Measurements from ENCODE around the gene IL11RA.
A peak's percentile ranks its signal among the peaks of the same experiment; 100 is the strongest.

Gene IL11RA

DNA sequence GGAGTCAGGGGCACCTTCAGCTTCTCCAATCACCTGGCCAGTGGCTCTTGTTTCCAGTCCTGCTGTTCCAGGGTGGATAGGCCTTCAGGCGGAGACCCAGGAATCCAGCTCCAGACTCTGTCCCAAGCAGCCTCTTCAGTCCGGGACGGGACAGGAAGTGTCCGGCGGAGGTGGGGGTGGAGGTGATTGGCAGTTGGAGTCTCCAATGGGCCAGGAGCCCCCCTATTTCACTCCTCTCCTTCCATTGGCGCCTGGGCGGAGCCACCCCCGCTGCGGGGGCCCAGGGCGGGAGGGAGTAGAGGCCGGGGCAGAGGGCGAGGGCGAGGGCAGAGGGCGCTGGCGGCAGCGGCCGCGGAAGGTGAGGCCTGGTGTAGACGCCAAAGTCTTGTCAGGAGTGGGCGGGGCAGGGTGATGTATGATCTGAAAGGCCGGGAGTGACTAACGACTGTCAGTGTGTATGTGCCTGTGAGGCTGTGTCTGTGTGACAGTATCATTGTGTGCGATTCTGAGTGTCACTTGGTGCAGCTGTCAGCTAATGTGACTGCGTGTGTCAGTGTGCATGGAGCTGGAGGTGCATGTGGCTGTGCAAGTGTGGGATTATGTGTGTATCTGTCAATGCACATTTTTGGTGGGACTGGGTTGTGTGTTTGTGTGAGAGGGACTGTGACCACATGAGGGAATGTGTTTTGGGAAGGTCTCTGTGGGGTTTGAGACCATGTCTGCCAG lies at the start of gene IL11RA:
IL11RA (plus strand) TSS at position 310 of the 726 bp plus-strand sequence. CDS start 3,033 bp downstream, outside the sequence.
- H3K4me2 ChIP-seq (ENCODE audit: low read length): no peak within 1 kb of the TSS
- peaks cover 12% of the 10 kb centered on the region for H3K27me3 ChIP-seq (ENCODE audit: control insufficient read depth, low read length)
- H3K4me3 ChIP-seq (ENCODE audit: low read length): no peak within 1 kb of the TSS
- TF ChIP-seq, protein P1, sequence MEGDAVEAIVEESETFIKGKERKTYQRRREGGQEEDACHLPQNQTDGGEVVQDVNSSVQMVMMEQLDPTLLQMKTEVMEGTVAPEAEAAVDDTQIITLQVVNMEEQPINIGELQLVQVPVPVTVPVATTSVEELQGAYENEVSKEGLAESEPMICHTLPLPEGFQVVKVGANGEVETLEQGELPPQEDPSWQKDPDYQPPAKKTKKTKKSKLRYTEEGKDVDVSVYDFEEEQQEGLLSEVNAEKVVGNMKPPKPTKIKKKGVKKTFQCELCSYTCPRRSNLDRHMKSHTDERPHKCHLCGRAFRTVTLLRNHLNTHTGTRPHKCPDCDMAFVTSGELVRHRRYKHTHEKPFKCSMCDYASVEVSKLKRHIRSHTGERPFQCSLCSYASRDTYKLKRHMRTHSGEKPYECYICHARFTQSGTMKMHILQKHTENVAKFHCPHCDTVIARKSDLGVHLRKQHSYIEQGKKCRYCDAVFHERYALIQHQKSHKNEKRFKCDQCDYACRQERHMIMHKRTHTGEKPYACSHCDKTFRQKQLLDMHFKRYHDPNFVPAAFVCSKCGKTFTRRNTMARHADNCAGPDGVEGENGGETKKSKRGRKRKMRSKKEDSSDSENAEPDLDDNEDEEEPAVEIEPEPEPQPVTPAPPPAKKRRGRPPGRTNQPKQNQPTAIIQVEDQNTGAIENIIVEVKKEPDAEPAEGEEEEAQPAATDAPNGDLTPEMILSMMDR (IDR thresholded peaks at IDR 0.05; ENCODE audit: low read depth, low read length, poor library complexity, severe bottlenecking): no peak
- TF ChIP-seq EZH2phosphoT487 (IDR thresholded peaks at IDR 0.05; ENCODE audit: borderline replicate concordance, low read length): no peak
- H3K4me1 ChIP-seq (ENCODE audit: control insufficient read depth, low read length): peaks cover 8% of the 10 kb centered on the region
- H3F3A ChIP-seq (ENCODE audit: control insufficient read depth, insufficient read depth): no peaks in the 10 kb centered on the region
- H3K27ac ChIP-seq (ENCODE audit: low read depth, low read length): no peak within 1 kb of the TSS
- no peaks in the 10 kb centered on the region for H3K9me3 ChIP-seq (ENCODE audit: control insufficient read depth, insufficient read depth, low read length)
- no peaks in the 10 kb centered on the region for H4K20me1 ChIP-seq (ENCODE audit: control insufficient read depth, insufficient read depth, low read depth, low read length)
- H3K79me2 ChIP-seq (ENCODE audit: control insufficient read depth, low read length): peaks cover 4% of the 10 kb centered on the region
- no peaks in the 10 kb centered on the region for H3K9me2 ChIP-seq (replicated peaks; ENCODE audit: control insufficient read depth, low read length)
- peaks cover 8% of the 10 kb centered on the region; the same call in 1 of the 2 replicates for H3K36me3 ChIP-seq (ENCODE audit: control insufficient read depth, low read length)

DNA sequence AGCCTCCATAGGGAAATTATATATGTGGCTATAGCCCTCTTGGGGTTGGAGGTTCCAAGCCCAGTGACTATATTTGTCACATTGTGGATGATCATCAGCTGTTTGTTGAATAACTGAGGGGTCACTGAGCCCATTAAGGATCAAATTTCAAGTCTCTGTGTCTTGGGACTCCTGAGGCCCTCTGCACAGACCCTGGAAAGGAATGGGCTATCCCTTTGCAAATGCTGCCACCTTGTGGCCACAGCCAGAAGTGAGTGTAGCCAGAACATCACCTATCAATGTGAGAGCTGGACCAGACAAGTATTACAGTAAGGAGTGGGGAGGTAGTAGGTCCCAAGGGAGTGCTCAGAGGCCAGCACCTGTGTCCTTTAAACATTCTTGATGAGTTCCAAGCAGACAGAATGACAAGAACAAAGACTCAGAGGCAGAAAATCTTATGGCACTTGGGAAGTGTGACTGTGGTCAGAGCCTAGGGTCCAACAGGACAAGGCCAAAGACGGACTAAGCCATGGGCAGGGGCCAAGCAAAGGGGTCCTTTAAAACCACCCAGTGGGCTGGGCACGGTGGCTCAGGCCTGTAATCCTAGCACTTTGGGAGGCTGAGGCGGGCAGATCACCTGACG lies 48.3 kb upstream of the IL11RA start:
- H3F3A ChIP-seq (ENCODE audit: control insufficient read depth, insufficient read depth): no peaks in the 10 kb centered on the region
- no peaks in the 10 kb centered on the region for H3K9me2 ChIP-seq (replicated peaks; ENCODE audit: control insufficient read depth, low read length)
- H3K4me2 ChIP-seq (ENCODE audit: low read length): no peak overlapping the region
- H3K36me3 ChIP-seq (ENCODE audit: control insufficient read depth, low read length): no peaks in the 10 kb centered on the region
- TF ChIP-seq, protein P1 (IDR thresholded peaks at IDR 0.05; ENCODE audit: low read depth, low read length, poor library complexity, severe bottlenecking): peak; percentile 96
- no peak for TF ChIP-seq EZH2phosphoT487 (IDR thresholded peaks at IDR 0.05; ENCODE audit: borderline replicate concordance, low read length)
- no peaks in the 10 kb centered on the region for H3K79me2 ChIP-seq (ENCODE audit: control insufficient read depth, low read length)
- H4K20me1 ChIP-seq (ENCODE audit: control insufficient read depth, insufficient read depth, low read depth, low read length): no peaks in the 10 kb centered on the region
- no peak overlapping the region for H3K4me3 ChIP-seq (ENCODE audit: low read length)
- no peaks in the 10 kb centered on the region for H3K4me1 ChIP-seq (ENCODE audit: control insufficient read depth, low read length)
- H3K27ac ChIP-seq (ENCODE audit: low read depth, low read length): no peak overlapping the region
- H3K27me3 ChIP-seq (ENCODE audit: control insufficient read depth, low read length): no peaks in the 10 kb centered on the region
- no peaks in the 10 kb centered on the region for H3K9me3 ChIP-seq (ENCODE audit: control insufficient read depth, insufficient read depth, low read length)

DNA sequence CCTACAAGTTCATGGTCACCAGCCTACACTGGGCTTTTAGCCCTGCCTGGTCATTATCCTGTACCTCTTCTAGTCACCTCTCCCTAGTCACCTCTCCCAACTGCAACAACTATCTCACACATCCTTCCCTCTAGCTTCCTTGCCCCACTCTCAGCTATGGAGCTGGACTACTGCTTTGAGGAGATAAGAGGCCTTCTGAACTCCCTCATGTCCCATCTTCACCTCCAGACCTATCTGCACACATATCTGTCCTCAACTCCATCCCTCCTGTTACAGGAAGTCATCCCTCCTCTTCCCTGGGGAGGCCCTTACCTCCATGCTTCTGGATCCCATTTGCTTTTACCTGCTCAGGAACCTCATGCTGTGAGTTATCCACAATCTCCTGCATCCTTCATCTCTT lies 45.8 kb upstream of the IL11RA start:
- no peaks in the 10 kb centered on the region for H3K9me2 ChIP-seq (replicated peaks; ENCODE audit: control insufficient read depth, low read length)
- TF ChIP-seq EZH2phosphoT487 (IDR thresholded peaks at IDR 0.05; ENCODE audit: borderline replicate concordance, low read length): no peak
- TF ChIP-seq, protein P1 (IDR thresholded peaks at IDR 0.05; ENCODE audit: low read depth, low read length, poor library complexity, severe bottlenecking): no peak
- no peak overlapping the region for H3K4me2 ChIP-seq (ENCODE audit: low read length)
- no peak overlapping the region for H3K27ac ChIP-seq (ENCODE audit: low read depth, low read length)
- H4K20me1 ChIP-seq (ENCODE audit: control insufficient read depth, insufficient read depth, low read depth, low read length): no peaks in the 10 kb centered on the region
- H3K4me3 ChIP-seq (ENCODE audit: low read length): no peak overlapping the region
- peaks cover 12% of the 10 kb centered on the region for H3K79me2 ChIP-seq (ENCODE audit: control insufficient read depth, low read length)
- H3F3A ChIP-seq (ENCODE audit: control insufficient read depth, insufficient read depth): no peaks in the 10 kb centered on the region
- peaks cover 8% of the 10 kb centered on the region; the same call in 1 of the 2 replicates for H3K36me3 ChIP-seq (ENCODE audit: control insufficient read depth, low read length)
- H3K27me3 ChIP-seq (ENCODE audit: control insufficient read depth, low read length): no peaks in the 10 kb centered on the region
- no peaks in the 10 kb centered on the region for H3K9me3 ChIP-seq (ENCODE audit: control insufficient read depth, insufficient read depth, low read length)
- peaks cover 10% of the 10 kb centered on the region for H3K4me1 ChIP-seq (ENCODE audit: control insufficient read depth, low read length)

Measured in DOHH2 (cell line).